Psoas muscle (tissue), 8 donors: ENCODE data around the gene PLA2G4C. TPM values are rescaled to one million over a fixed set of nuclear protein-coding genes. Genes with fewer than 3 reads are reported as not detected.
"Not testable (repeated sequence)": the region's sequence is repeated elsewhere in the genome, so short reads cannot be mapped to it uniquely, and the experiment has no call there.

Experiments used
- ATAC-seq, 4 donors: fragments of 200-7000 bp; cut with Tn5 transposase; one replicate each; pipeline ENCODE4 v1.9.1; 2020; ENCODE audit warnings: moderate library complexity in 3 of 4, mild to moderate bottlenecking in 2 of 4
- DNase-seq, 2 donors: peaks; one replicate each; pipeline ENCODE4 v3.0.0-alpha.2; 2020
- H3K27ac ChIP-seq: fragments of 200-600 bp; one replicate; pipeline ENCODE4 v1.8.0; 2022
- H3K27me3 ChIP-seq, 3 donors: fragments of 200-600 bp in 1 of 3; one replicate each; pipeline versions ENCODE4 v1.6.1 to v1.8.0; 2013 to 2022; ENCODE audit warnings: low read length in 2 of 3, mild to moderate bottlenecking in 2 of 3, moderate library complexity in 1 of 3; ENCODE audit not compliant: insufficient read depth in 3 of 3
- H3K36me3 ChIP-seq, 2 donors: fragments of 200-600 bp in 1 of 2; one replicate each; pipeline versions ENCODE4 v1.6.1 to v1.8.0; 2013 to 2022; ENCODE audit warnings: low read depth in 1 of 2, mild to moderate bottlenecking in 1 of 2, moderate library complexity in 1 of 2; ENCODE audit not compliant: insufficient read depth in 1 of 2
- H3K4me1 ChIP-seq: fragments of 200-600 bp; one replicate; pipeline ENCODE4 v1.8.0; 2022
- H3K4me3 ChIP-seq: fragments of 200-600 bp; one replicate; pipeline ENCODE4 v1.8.0; 2022; ENCODE audit warnings: mild to moderate bottlenecking
- H3K9me3 ChIP-seq: fragments of 200-600 bp; one replicate; pipeline ENCODE4 v1.8.0; 2022
- CTCF ChIP-seq: fragments of 200-600 bp; IDR thresholded peaks from one replicate; pipeline ENCODE4 v1.8.0; 2022; ENCODE audit warnings: antibody characterized with exemption
- WGBS, 3 donors: extraction: QIAGEN DNeasy Blood & Tissue Kit; methylation state at CpG; one replicate each; pipeline versions ENCODE4 v1.1.6 to v1.1.7; 2013; 5-methylcytosine and 5-hydroxymethylcytosine counted together
- intact Hi-C, 2 donors: fragments of 100-400 bp; cut with DNase I; formaldehyde crosslinking; loops; one replicate each; pipeline versions ENCODE4 v1.11.0 to v1.14.2; 2022
- polyA plus RNA-seq, 3 donors: library from polyadenylated mRNA; stranded (reverse); fragments of 200-250 nt; gene quantifications; one replicate each; pipeline ENCODE4 v1.2.3, GENCODE V29; 2013
- total RNA-seq, 4 donors: library from RNA; stranded (reverse); fragmentation: NEBNext Ultra II Directional in 2 of 4; extraction: Animal tissue kit (Norgen Biotek cat#: 25700) in 2 of 4; gene quantifications; one replicate each; pipeline versions ENCODE4 v1.2.1 to v1.2.4, GENCODE V29; 2021 to 2023
- donor health status: healthy with polysubstance abuse.
- donor health status: DM: no; HTN: no; CAD: no; lungs with moderate emphysema.
- donor health status: Bipolar disorder and iron deficiency.
- donor health status: healthy.
- donor health status: DM: yes; HTN: yes; CAD: no.
- donor health status: DM: no; HTN: no; CAD: no.
- donor health status: DM: no; HTN: no; CAD: no.
- donor health status: DM: yes; HTN: yes; CAD: no.

The PLA2G4C gene
- total and polyA plus RNA-seq, 7 donors: 11.8 to 114 (median 34.2) TPM

GRCh38 chr19:48085904-48086864, 24.4 kb downstream of the PLA2G4C start:
- Histone ChIP-seq H3K4me1 (no peaks in the 10 kb centered on the region), H3K27ac (no peak overlapping the region), H3K27me3 (no peaks in the 10 kb centered on the region), H3K36me3 (peaks cover 0 to 79% of the 10 kb centered on the region in 2 donors), H3K4me3 (no peak overlapping the region), H3K9me3 (no peaks in the 10 kb centered on the region)
- TF ChIP-seq CTCF: no peak
- intact Hi-C loops: no loop called here
- WGBS, 3 donors: 85 to 95% (median 87%) methylated on average over 7 of the region's 7 CpGs
- ATAC-seq: no peak
- DNase-seq: no peak

- Histone ChIP-seq H3K9me3 (no peaks in the 10 kb centered on the region), H3K4me1 (no peaks in the 10 kb centered on the region), H3K4me3 (no peak overlapping the region), H3K27me3 (no peaks in the 10 kb centered on the region), H3K27ac (no peak overlapping the region), H3K36me3 (peaks cover 0 to 74% of the 10 kb centered on the region in 2 donors)
- intact Hi-C loops: no loop called here
- DNase-seq (no peak), ATAC-seq (peak; percentile 29 to 57 (median 40))
- TF ChIP-seq CTCF: no peak
- 25 to 31% (median 28%) methylated on average over 3 of the region's 3 CpGs for WGBS, 3 donors
These were observed 25.5 kb downstream of the PLA2G4C start for GRCh38 chr19:48085076-48085475.

- no peak for ATAC-seq
- intact Hi-C loops: no loop called here
- 88 to 92% (median 91%) methylated on average over 5 of the region's 5 CpGs for WGBS, 3 donors
These were observed 29.5 kb downstream of the PLA2G4C start for GRCh38 chr19:48081106-48081505.

GRCh38 chr19:48070177-48070769, 40.3 kb downstream of the PLA2G4C start:
- intact Hi-C loops, H3K27ac ChIP-seq, ATAC-seq, H3K27me3 ChIP-seq, H3K9me3 ChIP-seq, DNase-seq, H3K4me1 ChIP-seq, H3K4me3 ChIP-seq: not testable (repeated sequence)
- peaks cover 2 to 96% of the 10 kb centered on the region in 2 donors for H3K36me3 ChIP-seq
- 92 to 97% (median 96%) methylated on average over 3 of the region's 3 CpGs for WGBS, 3 donors

More at GRCh38 chr19:48081106-48081505, 29.5 kb downstream of the PLA2G4C start:
- Histone ChIP-seq H3K4me3 (no peak overlapping the region), H3K9me3 (no peaks in the 10 kb centered on the region), H3K27ac (no peak overlapping the region), H3K27me3 (no peaks in the 10 kb centered on the region), H3K36me3 (peaks cover 5 to 64% of the 10 kb centered on the region in 2 donors), H3K4me1 (no peaks in the 10 kb centered on the region)
- DNase-seq: no peak
- no peak for TF ChIP-seq CTCF

- DNase-seq: no peak
- no peak overlapping the region for H3K27ac ChIP-seq
- H3K4me1 ChIP-seq: no peaks in the 10 kb centered on the region
- TF ChIP-seq CTCF: no peak
- no peak overlapping the region for H3K4me3 ChIP-seq
- no peak for ATAC-seq
- 50 to 63% (median 60%) methylated on average over 2 of the region's 2 CpGs for WGBS, 3 donors
- no peaks in the 10 kb centered on the region for H3K9me3 ChIP-seq
- no peaks in the 10 kb centered on the region for H3K27me3 ChIP-seq
- intact Hi-C loops: no loop called here
- H3K36me3 ChIP-seq: peaks cover 4 to 96% of the 10 kb centered on the region in 2 donors
These were observed 41.2 kb downstream of the PLA2G4C start for GRCh38 chr19:48069435-48069834.
